ENCODE results near the gene AGPAT4.

DNA sequence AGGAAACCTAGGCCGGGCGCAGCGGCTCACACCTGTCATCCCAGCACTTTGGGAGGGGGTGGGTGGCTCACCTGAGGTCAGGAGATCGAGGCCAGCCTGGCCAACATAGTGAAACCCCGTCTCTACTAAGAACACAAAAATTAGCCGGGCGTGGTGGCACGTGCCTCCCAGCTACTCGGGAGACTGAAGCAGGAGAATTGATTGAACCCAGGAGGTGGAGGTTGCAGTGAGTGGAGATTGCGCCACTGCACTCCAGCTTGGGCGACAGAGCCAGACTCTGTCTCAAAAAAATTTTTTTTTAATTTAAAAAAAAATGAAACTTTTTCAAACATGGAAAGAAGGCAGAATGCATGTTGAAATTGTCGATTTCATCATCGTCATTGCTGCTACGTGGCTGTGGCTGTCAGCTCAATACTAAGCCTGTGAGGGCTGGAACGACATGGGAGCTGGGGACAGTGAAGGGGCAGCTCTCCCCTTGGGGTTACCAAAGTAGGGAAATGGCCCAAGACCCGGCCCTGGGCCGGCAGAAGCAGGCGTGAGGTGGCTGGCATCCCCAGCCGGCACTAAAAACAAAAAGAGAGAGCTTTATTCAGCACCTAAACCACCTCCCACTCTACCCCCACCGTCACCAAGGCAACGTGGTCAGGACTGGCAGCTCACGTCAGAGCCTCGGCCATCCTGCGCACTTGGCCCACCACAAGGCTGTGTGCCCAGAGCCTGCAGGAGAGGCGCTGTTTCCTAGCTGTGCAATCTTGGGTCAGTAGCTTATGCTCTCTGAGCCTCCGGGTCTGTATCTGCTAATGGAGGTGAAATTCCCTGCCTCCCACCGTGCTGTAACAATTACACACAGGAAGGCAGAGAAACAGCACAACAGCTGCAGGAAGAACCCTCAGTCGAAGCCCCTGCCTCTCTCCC is 30.8 kb downstream of the AGPAT4 start:
- TF ChIP-seq, protein P1, sequence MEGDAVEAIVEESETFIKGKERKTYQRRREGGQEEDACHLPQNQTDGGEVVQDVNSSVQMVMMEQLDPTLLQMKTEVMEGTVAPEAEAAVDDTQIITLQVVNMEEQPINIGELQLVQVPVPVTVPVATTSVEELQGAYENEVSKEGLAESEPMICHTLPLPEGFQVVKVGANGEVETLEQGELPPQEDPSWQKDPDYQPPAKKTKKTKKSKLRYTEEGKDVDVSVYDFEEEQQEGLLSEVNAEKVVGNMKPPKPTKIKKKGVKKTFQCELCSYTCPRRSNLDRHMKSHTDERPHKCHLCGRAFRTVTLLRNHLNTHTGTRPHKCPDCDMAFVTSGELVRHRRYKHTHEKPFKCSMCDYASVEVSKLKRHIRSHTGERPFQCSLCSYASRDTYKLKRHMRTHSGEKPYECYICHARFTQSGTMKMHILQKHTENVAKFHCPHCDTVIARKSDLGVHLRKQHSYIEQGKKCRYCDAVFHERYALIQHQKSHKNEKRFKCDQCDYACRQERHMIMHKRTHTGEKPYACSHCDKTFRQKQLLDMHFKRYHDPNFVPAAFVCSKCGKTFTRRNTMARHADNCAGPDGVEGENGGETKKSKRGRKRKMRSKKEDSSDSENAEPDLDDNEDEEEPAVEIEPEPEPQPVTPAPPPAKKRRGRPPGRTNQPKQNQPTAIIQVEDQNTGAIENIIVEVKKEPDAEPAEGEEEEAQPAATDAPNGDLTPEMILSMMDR (IDR thresholded peaks at IDR 0.05 in 2 of 3, conservative IDR thresholded peaks at IDR 0.05 in 1 of 3; ENCODE audit: borderline replicate concordance in 1 of 3, insufficient read depth in 1 of 3, low read depth in 2 of 3, low read length in 2 of 3), result no peak
- TF ChIP-seq, protein P2, sequence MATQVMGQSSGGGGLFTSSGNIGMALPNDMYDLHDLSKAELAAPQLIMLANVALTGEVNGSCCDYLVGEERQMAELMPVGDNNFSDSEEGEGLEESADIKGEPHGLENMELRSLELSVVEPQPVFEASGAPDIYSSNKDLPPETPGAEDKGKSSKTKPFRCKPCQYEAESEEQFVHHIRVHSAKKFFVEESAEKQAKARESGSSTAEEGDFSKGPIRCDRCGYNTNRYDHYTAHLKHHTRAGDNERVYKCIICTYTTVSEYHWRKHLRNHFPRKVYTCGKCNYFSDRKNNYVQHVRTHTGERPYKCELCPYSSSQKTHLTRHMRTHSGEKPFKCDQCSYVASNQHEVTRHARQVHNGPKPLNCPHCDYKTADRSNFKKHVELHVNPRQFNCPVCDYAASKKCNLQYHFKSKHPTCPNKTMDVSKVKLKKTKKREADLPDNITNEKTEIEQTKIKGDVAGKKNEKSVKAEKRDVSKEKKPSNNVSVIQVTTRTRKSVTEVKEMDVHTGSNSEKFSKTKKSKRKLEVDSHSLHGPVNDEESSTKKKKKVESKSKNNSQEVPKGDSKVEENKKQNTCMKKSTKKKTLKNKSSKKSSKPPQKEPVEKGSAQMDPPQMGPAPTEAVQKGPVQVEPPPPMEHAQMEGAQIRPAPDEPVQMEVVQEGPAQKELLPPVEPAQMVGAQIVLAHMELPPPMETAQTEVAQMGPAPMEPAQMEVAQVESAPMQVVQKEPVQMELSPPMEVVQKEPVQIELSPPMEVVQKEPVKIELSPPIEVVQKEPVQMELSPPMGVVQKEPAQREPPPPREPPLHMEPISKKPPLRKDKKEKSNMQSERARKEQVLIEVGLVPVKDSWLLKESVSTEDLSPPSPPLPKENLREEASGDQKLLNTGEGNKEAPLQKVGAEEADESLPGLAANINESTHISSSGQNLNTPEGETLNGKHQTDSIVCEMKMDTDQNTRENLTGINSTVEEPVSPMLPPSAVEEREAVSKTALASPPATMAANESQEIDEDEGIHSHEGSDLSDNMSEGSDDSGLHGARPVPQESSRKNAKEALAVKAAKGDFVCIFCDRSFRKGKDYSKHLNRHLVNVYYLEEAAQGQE (IDR thresholded peaks at IDR 0.05; ENCODE audit: low read depth), result no peak
- TF ChIP-seq SP1 (IDR thresholded peaks at IDR 0.05; ENCODE audit: low read depth), result no peak
- no peak for TF ChIP-seq CEBPB (IDR thresholded peaks at IDR 0.05; ENCODE audit: low read depth)
- no peak for TF ChIP-seq RAD21 (IDR thresholded peaks at IDR 0.05; ENCODE audit: low read depth)
- TF ChIP-seq EZH2 (IDR thresholded peaks at IDR 0.05), result no peak
- TF ChIP-seq ZNF274 (IDR thresholded peaks at IDR 0.05; ENCODE audit: low read depth, low read length), result no peak

Data from HCT116 (cell line).